HTERT RPE-1 (cell line): ENCODE measurements around the gene KRT17.

Source experiments
- in situ Hi-C: fragments of 300-500 bp; cut with MboI; formaldehyde crosslinking; loops from 4 replicates; pipeline ENCODE4 v1.14.3; 2020; ENCODE audit warnings: low sequenced_read_pairs

KRT17 gene

DNA sequence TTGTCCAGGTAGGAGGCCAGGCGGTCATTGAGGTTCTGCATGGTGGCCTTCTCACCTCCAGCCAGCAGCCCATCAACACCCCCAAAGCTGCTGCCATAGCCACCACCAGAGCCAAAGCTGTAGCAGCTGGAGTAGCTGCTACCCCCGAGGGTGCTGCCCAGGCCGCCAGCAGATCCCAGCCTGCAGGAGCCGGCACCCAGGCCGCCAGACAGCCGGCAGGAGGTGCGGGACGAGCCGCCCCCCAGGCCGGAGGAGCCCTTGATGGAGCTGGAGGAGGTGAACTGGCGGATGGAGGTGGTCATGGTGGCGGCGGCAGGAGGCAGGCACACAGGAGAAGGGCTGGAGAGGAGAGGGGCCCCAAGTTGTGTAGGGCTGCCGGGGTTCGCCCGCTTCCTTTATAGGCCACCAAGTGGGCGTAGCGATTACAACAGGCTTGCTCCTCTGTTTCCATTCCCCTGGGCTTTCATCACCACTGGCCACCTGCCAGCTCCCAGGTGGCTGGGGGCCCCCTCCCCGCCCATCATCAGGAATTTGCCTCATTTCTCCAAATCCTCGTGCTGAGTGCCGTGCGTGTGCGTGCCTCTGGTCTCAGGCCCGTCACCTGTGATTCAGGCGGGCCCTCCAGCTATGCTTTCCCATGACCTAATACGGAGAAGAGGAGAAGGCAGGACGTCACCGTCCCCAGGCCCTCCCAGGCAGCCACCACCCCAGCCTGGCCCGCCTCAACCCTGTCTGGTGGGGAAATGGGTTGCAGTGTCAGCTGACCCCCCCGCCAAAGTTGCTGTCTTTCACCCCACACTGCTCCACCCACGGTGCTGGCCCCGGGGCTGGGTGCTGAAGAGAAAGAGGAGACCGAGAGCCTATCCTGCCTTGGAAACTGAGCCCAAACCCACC lies at the start of gene KRT17:
Gene KRT17, minus strand, starts transcription at position 368 of the 894 bp plus-strand sequence. Its CDS starts 66 bp downstream, at position 302.
- in situ Hi-C loops: no loop called here

DNA sequence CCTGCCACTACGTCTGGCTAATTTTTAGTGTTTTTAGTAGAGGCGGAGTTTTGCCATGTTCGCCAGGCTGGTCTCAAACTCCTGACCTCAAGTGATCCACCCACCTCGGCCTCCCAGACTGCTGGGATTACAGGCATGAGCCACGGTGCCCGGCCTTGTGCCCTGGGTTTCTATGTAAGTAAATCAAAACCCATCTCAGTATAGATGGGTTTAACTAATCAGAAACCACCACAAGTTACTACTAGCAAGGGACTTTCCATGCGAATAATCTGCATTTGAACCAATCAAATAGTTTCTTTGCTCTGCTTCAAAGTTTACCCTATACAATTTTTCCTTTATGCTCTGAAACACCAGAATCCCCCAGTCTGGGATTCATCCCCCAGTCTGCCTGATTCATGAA lies 47.8 kb upstream of the KRT17 start:
- in situ Hi-C loops: loop anchor here (25.0 kb wide), 1 partner anchor 110 kb away; the partner anchor contains the start of gene KRT9

- in situ Hi-C loops: loop anchor here (25.0 kb wide), 1 partner anchor 105 kb away; the partner anchor contains the start of gene KRT9
These were observed 43.1 kb upstream of the KRT17 start for GRCh38 chr17:41667280-41668041.

DNA sequence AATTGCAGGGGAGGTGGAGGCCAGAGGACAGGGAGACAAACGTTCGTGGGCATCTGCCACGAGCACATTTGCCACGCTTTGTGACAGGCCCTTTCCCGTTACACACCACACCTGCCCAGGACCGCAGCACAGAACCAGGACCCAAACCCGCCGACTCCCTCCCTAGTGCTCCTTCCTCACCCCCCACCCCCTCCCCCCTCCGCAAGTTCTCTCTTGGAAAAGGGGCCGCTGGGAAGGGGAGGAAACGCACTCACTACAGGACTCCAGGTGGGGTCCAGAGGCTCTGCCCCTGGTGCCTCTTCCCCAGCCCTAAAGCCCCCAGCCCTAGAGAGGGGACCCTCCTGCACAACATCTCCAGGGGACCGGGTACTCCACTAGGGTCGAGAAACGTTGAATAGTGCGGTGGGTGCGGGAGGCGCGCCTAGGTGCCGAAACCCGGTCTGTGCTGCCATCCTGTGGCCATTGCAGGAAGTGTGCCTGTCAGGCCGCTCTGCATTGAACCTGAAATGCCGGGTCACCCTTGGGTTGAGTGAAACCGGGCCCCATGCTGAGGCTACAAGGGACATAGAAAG lies 42.4 kb upstream of the KRT17 start:
- in situ Hi-C loops: loop anchor here (25.0 kb wide), 1 partner anchor 104 kb away; the partner anchor contains the start of gene KRT9

- in situ Hi-C loops: loop anchor here (25.0 kb wide), 1 partner anchor 104 kb away; the partner anchor contains the start of gene KRT9
These were observed 41.9 kb upstream of the KRT17 start for GRCh38 chr17:41666237-41666641.

- in situ Hi-C loops: loop anchor here (25.0 kb wide), 1 partner anchor 103 kb away; the partner anchor contains the start of gene KRT9
These were observed 41.3 kb upstream of the KRT17 start for GRCh38 chr17:41665566-41666236.

DNA sequence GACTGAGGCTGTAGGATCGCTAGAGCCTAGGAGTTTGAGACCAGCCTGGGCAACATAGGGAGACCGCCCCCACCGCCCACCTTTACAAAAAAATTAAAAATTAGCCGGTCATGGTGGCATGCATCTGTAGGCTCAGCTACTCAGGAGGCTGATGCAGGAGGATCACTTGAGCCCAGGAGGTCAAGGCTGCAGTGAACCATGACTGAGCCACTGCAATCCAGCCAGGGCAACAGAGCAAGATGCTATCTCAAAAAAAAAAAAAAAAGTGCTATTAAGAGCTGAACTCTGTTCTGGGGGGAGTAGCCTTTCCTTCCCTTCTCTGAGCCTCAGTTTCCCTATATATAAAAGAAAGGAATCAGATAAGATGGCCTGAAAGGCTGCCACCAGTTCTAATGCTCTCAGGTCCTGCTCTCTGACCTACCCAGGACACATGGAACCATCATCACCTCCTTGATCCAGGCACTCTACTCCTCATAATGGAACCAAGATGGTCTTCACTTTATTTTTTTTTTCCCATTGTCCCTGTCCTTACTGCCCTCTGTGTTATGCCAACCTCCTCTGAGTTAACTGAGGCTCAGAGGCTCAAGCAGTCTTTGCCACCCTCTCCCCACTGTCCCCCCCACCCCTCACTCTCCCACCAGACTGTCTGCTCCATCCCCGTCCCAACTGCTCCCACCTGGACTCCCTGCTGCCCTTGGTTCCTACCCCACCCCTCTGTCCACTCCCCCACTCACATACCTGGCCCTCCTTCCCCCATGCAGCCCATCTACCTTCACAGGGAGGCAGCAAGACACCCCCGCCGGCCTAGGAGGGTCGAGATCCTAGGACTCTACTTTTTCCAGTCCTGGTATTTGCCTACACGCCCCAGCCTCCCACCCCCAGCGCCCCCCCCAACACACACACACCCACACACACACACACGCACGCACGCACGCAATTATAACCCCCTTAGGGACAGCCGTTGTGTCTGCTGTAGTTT lies 40.5 kb upstream of the KRT17 start:
- in situ Hi-C loops: loop anchor here (25.0 kb wide), 1 partner anchor 103 kb away; the partner anchor contains the start of gene KRT9

GRCh38 chr17:41664172-41664457 lies 39.7 kb upstream of the KRT17 start:
- in situ Hi-C loops: loop anchor here (25.0 kb wide), 1 partner anchor 102 kb away; the partner anchor contains the start of gene KRT9

DNA sequence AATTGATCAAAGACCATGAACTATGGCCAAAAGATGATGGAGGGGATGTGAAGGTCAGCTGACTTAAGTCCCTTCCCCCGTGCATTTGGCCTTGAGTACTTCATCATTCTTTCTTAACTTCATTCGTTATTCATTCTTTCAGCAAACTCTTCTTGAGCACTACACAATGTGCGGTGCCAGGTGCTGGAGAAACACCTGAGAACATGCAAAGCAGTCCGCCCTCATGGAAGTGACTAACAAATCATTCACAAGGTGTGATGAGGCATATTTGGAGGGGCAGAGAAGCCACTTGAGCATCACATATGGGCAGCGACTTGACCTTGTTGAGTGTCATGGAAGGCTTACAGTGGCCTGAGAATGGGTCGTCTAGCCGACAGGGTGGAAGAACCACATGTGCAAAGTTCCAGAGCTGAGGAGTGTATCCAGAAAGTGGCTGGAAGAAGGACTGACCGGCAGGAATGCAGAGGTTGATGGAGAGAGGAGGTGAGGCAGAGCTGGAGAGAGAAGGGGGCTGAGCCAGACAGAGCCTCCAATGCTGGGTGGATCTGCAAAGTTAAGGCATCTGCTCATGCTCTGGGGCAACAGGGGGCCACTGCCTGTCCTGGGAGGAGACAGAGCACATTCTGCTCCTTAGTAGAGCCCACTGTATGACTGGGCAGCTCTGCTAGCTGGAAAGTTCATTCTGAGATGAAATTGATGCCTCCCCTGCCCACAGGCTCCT lies 39.2 kb upstream of the KRT17 start:
- in situ Hi-C loops: loop anchor here (25.0 kb wide), 1 partner anchor 101 kb away; the partner anchor contains the start of gene KRT9

GRCh38 chr17:41660221-41660711 lies 35.9 kb upstream of the KRT17 start:
- in situ Hi-C loops: loop anchor here (25.0 kb wide), 1 partner anchor 98 kb away; the partner anchor contains the start of gene KRT9

DNA sequence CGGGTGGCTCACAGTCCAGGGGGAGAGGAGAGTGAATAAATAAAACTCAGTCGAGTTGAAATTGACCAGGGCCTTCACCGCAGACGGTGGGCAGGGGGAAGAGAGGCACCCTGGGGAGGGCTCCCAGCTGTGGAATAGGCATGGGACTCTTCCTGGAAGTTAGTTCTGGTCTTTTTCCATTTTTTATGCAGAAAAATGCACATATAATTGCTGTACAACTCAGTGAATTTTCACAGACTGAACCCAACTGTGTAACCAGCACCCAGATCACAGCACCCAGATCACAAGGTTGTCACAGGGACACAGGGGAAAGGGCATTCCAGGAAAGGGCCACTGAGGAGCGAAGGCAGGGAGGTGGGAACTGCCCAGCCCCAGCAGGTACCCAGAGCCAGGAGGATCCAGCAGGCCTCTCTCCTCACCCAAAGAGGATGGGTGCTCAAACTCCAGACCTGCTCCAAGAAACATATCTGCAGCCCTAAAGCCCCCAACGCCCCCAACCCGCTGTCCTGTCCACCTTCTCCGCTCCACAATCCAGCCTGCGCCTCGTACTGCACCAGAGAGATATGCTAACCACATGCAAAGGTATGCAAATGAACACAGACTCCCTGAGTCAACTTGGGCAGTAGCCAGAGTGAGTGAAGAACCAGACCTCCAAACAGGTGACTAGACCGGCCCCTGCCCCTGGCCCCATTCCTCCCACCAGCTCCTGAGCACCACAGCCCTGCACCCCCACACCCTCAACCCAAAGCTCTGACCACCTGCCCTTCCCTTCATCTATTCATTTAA lies 35.2 kb upstream of the KRT17 start:
- in situ Hi-C loops: loop anchor here (25.0 kb wide), 1 partner anchor 97 kb away; the partner anchor contains the start of gene KRT9

- in situ Hi-C loops: loop anchor here (25.0 kb wide), 1 partner anchor 97 kb away; the partner anchor contains the start of gene KRT9
These were observed 34.5 kb upstream of the KRT17 start for GRCh38 chr17:41658846-41659245.

GRCh38 chr17:41657936-41658335 lies 33.6 kb upstream of the KRT17 start:
- in situ Hi-C loops: loop anchor here (25.0 kb wide), 1 partner anchor 96 kb away; the partner anchor contains the start of gene KRT9

DNA sequence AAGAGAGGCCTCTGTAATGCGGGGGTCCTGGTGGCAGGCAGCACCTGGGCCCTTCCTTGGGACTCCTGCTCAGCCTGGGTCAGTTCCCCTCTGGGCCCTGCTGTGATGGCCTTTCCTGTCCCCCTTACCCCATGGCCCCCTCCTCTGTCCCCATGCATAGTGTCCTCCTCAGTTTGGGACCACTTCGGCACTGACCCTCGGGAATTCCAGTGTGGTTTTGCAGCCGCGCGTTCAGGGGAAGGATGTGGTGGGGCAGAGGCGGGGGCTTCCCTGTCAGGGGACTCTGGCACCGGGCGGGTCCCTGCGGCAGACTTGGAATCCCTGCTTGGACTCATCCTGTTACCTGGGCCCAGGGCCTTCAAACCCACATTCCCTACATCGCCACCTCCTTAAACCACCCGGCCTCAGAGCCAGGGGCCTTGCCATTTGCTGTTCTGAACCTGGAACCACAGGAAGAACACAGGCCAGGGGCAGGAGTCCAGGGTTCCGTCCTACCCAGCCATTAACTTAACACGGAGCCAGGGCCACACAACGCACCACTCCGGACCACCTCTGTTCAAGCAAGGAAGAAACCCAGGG lies 32.9 kb upstream of the KRT17 start:
- in situ Hi-C loops: loop anchor here (25.0 kb wide), 1 partner anchor 95 kb away; the partner anchor contains the start of gene KRT9

- in situ Hi-C loops: loop anchor here (25.0 kb wide), 1 partner anchor 94 kb away; the partner anchor contains the start of gene KRT9
These were observed 32.1 kb upstream of the KRT17 start for GRCh38 chr17:41656249-41657023.

DNA sequence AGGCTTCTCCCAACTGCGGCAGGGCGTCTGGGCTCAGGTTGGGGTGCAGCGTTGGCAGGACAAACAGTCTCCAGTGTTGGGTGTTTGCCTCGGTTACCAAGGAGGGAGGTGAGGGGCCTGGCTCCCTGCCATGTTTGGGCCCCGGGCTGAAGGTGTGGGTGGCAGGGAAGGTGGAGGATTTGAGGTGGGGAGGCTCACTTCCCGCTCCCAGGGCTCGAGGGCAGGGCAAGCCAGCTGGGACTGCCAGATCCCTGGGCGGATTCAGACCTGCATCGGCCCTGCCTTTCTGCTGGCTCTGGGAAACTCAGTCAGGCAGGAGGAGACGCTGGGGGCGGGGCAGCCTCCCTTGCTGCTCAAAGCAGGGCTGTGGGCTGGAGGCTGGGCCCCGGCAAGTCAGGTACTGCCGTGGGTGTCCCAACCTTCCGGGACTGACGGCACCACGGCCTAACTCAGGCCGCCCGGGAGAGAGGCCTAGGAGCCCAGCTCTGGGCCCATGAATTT lies 31.3 kb upstream of the KRT17 start:
- in situ Hi-C loops: loop anchor here (25.0 kb wide), 1 partner anchor 93 kb away; the partner anchor contains the start of gene KRT9
